GM12801 (cell line): ENCODE measurements around the gene RALGPS2.

Source experiments
- TF ChIP-seq, protein P1 (sequence below): IDR thresholded peaks from one replicate; pipeline ENCODE4 v1.5.1; 2011; ENCODE audit warnings: control low read depth; ENCODE audit not compliant: insufficient read length; ENCODE audit errors: extremely low read depth

RALGPS2 gene

GRCh38 chr1:178724376-178724727 is 692 bp upstream of the RALGPS2 start:
- TF ChIP-seq, protein P1, sequence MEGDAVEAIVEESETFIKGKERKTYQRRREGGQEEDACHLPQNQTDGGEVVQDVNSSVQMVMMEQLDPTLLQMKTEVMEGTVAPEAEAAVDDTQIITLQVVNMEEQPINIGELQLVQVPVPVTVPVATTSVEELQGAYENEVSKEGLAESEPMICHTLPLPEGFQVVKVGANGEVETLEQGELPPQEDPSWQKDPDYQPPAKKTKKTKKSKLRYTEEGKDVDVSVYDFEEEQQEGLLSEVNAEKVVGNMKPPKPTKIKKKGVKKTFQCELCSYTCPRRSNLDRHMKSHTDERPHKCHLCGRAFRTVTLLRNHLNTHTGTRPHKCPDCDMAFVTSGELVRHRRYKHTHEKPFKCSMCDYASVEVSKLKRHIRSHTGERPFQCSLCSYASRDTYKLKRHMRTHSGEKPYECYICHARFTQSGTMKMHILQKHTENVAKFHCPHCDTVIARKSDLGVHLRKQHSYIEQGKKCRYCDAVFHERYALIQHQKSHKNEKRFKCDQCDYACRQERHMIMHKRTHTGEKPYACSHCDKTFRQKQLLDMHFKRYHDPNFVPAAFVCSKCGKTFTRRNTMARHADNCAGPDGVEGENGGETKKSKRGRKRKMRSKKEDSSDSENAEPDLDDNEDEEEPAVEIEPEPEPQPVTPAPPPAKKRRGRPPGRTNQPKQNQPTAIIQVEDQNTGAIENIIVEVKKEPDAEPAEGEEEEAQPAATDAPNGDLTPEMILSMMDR: no peak

DNA sequence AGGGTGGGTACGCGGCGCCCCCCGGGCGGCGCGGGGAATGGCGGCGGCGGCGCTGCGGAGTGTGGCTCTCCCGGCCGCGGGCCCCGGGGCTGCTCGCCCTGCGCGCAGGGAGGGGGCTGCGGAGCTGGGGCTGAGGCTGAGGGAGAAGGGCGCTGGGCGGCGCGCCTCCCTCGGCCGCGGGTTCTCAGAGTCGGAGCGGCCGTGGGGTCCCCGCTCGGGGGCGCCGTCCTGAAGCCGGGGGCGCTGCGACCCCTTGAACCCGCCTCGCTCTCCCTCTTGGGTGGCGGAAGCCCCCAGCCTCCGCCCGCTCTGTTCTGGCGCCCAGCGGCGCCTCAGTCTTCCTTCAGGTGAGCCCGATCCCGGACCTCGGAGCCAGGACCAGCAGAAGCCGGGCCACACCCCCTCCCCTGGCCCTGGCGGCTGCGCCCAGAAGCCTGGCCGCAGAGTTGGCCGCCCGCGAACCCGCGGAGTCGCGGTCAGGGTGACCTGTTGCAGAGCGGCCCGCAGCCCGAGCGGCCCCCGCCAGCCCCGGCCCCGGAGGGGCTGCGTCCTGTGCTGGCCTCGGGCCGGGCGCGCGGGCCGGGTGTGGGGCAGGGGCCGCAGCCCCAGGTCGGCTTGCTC is 532 bp downstream of the RALGPS2 start:
- TF ChIP-seq, protein P1: no peak

DNA sequence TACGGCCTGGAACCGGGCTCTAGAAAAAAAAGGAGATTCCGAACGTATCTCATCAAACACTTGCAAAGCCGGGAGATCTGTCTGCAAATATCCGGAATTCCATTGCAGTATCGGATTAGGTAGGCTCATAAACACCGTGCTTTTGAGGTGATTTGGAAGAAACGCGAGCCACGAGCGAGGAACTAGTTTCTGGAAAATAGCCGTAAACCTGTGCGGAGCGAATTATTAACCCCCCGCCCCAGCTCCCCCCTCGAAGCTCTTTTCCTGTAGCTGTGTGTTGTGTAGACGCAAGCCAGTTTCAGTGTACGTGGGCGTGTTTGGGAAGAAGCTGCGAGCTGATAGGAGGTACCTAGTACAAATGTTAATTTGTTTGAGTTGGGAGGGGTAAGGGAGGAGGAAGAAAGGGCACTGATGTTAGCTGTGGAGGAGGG is 1.1 kb downstream of the RALGPS2 start:
- TF ChIP-seq, protein P1: no peak

DNA sequence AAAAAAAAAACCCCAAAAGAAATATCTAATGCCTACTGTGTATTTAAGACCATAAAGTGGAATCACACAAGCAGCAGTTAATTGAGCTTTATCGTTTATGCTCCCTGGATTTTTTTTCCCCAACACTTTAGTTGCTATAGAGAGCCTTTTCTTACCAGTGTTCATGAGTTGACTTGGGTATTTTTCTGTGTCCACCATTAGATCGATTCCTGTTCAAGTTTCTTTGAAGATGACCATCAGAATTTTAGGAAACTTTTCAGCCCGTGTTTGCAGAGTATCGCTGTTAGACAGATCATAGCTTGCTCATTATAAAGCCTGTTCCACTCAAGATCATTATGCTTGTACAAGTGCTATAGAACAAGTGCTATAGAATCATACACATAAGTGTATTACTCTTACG is 1.5 kb downstream of the RALGPS2 start:
- TF ChIP-seq, protein P1: no peak

- TF ChIP-seq, protein P1: no peak
Measured at GRCh38 chr1:178727014-178727895, 2.2 kb downstream of the RALGPS2 start.

- TF ChIP-seq, protein P1: no peak
Measured at GRCh38 chr1:178733972-178734371, 8.9 kb downstream of the RALGPS2 start.

GRCh38 chr1:178738780-178739179 is 13.7 kb downstream of the RALGPS2 start:
- TF ChIP-seq, protein P1: no peak
